NCI-H82 (cell line): Measurements from ENCODE around the gene MAJIN.

Source experiments
- DNase-seq: peaks from one replicate; lab custom pipeline; 2025; lab: John Stamatoyannopoulos, UW

Gene MAJIN

GRCh38 chr11:64932324-64932723 lies 39.6 kb downstream of the MAJIN start:
- DNase-seq: no peak

DNA sequence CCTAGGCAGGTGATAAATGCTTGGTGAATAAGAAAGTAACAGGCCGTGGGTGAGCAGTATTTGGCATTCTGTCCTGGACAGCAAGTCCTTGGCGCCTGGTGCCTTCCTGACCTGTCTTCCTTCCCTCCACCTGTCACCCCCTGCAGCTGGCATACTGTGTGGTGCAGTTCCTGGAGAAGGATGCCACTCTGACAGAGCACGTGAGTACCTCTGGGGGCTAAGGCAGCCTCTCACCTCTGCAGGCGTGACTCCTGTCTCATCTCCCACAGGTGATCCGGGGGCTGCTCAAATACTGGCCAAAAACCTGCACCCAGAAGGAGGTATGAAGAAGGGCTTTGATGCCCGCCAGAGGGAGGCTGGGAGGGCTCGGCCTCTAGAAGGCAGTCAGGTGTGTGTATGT lies 40.6 kb downstream of the MAJIN start:
- no peak for DNase-seq

- no peak for DNase-seq
These were observed 41.6 kb downstream of the MAJIN start for GRCh38 chr11:64930340-64930739.

GRCh38 chr11:64929625-64930024 lies 42.3 kb downstream of the MAJIN start:
- DNase-seq: no peak

- no peak for DNase-seq
These were observed 43.0 kb downstream of the MAJIN start for GRCh38 chr11:64928957-64929356.

DNA sequence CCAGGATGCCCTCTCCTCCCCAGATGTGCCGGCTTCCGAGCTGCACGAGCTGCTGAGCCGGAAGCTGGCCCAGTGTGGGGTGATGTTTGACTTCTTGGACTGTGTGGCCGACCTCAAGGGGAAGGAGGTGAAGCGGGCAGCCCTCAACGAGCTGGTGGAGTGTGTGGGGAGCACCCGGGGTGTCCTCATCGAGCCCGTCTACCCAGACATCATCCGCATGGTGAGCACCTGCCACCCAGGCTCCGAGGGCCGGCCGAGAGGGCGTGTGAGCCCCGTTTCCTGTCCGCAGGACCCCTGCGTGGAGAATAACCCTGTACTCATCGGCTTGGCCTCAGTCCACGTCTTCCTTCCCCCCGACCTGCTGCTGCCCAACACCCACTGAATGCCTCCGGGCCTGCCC lies 45.2 kb downstream of the MAJIN start:
- DNase-seq: no peak

DNA sequence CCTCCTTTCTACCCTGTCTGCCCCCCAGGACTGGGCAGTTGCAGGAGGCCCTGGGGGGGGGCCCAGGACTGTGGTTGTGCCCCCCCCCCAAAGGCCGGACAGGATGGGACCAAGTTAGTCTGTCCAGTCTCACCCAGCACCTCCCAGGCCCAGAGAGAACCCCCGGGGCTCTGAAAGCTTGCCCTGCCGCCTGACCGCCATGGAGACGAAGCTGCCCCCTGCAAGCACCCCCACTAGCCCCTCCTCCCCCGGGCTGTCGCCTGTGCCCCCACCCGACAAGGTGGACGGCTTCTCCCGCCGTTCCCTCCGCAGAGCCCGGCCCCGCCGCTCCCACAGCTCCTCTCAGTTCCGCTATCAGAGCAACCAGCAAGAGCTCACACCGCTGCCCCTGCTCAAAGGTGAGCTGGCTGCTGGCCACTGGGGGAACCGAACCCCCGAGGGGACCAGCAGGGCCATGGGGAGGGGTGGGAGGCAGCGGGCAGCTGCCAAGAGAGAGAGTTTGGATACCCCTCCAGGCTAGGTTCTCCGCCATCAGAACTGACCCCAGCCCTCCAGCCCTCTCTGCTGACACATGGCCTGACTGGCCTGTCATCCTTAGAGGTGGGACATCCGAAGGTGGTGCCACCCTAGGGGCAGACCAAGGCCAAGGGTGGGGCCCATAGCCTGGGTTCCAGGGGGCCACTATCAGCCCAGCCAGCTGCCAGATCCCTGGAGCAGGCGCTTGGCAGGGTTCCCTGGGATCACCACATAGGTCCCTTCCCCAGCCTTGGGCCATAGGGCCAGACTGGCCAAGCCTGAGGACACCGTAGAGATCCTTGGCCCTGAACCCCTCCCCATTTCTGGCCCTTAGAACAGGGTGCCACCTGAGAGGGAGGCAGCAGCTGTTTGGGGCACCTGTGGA lies 46.1 kb downstream of the MAJIN start:
- no peak for DNase-seq

DNA sequence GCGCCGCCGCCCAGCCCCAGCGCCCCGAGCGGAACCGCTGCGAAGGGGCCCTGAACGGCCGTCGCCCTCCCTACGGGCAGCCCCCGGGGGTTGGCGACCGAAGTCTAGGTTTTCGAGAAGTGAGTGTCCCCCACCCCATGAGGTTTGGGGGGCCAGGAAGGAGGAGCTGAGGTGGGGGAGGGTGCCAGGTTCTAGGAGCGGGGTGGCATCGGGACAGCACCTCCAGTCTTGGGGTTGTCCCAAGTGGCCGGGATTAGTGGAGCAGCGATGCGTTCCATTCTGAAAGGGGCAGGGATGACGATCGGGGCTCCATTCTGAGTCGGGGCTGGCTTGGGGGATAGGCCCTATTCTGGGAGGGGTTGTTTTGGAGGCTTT lies 47.0 kb downstream of the MAJIN start:
- DNase-seq: peak; percentile 25

GRCh38 chr11:64923944-64924909 lies 47.7 kb downstream of the MAJIN start, which contains the start of gene PPP2R5B:
Gene PPP2R5B (plus strand): TSS chr11:64924689. CDS start chr11:64925735, 1,046 bp downstream.
- DNase-seq: peak; percentile 88

DNA sequence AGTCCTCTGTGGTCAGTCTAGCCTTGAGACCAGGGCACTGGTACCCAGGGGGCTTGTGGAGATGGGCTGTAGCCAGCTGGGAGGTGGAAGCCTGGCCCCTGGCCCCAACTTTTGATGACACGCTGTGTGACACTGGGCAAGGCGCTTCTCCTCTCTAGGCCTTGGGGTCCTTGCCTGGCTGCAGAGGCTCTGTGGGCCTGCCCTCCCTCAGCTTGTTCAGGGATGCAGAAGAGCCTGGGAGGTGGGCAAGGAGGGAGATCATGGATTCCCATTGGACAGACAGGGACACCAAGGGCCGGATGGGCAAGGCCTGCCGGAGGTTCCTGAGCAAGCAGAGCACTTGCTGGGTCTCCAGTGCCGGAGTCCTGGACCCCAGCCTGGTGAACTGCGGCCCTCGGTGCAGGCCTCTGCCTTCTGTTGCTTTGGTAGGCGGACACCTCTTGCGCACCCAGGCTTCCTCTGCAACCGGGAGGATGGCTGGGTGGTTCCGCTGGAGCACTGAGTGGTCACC lies 48.7 kb downstream of the MAJIN start:
- DNase-seq: no peak

- DNase-seq: no peak
These were observed 50.5 kb downstream of the MAJIN start for GRCh38 chr11:64921384-64921783.

GRCh38 chr11:64920124-64920523 lies 51.8 kb downstream of the MAJIN start:
- DNase-seq: no peak

GRCh38 chr11:64919627-64920026 lies 52.3 kb downstream of the MAJIN start:
- no peak for DNase-seq

DNA sequence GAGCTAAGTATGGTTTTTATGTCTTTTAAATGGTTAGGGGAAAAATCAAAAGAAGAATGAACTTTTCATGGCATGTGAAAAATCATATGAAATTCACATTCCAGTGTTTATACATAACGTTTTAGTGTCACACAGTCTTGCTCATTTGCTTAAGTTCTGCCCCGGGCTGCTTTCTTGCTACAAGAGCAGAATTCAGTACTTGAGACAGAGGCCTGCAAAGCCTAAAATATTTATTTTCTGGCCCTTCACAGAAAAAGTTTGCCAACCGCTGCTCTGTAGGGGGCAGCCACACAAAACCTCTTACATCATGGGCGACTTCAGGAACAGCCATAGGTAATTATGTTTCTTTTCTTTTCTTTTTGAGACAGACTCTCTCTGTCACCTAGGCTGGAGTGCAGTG lies 53.9 kb downstream of the MAJIN start:
- no peak for DNase-seq

DNA sequence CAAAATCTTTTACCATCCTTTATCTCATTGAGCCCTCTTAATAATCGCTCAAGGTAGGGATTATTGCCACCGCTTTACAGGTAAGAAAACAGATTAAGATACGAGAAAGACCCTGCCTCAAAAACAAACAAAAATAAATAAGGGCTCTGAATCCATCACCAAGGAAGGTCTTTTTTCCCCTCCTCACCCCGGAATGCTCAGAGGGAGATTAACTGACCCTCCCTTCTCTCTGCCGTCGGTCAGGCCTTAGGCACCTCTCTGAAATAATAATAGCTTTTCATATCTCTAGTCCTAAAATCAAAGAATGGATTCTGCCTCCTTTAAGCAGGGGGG lies 54.3 kb downstream of the MAJIN start:
- DNase-seq: no peak

DNA sequence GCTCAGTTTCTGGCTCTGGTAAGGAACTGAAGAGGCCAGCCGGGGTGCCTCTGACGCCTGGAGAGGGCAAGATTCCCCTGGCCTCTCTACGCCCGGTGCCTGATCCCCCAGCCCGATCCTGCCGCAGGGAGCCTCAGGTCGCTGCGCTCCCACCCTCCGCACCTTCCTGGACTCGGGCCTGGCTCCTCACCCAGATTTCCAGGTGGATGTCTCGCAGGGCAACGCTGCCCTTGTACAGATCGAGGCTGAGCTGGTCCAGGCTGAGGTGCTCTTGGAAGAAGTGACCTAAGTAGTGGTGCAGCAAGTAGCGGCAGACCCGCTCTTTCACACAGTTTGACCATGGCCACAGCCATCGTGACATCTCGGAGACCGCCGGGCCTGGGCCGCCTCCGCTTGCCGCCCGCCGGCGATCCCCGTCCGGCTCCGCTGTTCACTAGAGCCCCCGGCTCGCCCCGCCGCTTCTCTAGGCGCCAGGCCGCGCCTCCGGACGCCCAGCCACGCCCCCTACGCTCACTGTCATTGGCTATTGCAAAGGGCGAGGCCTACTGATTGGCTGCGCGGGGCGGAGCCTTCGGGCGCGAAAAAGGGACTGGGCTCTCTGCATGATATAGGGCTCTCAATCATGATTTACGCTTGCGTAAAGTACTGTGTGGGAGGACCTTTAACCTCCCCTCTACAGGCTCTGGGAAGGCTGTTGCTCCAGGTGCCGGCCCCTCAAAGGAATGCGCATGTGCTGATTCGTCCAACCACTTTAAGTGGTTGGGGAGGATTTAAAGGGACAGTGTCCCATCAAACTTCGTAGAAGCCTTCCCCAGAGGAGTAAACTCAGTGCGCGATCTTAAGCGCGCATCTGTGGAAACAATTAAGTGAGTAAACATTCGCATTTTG lies 54.9 kb downstream of the MAJIN start, which contains the start of gene ATG2A:
Gene ATG2A, minus strand, starts transcription at position 435 of the 888 bp plus-strand sequence. Its CDS starts 74 bp downstream, at position 361.
- peak; percentile 99 for DNase-seq

DNA sequence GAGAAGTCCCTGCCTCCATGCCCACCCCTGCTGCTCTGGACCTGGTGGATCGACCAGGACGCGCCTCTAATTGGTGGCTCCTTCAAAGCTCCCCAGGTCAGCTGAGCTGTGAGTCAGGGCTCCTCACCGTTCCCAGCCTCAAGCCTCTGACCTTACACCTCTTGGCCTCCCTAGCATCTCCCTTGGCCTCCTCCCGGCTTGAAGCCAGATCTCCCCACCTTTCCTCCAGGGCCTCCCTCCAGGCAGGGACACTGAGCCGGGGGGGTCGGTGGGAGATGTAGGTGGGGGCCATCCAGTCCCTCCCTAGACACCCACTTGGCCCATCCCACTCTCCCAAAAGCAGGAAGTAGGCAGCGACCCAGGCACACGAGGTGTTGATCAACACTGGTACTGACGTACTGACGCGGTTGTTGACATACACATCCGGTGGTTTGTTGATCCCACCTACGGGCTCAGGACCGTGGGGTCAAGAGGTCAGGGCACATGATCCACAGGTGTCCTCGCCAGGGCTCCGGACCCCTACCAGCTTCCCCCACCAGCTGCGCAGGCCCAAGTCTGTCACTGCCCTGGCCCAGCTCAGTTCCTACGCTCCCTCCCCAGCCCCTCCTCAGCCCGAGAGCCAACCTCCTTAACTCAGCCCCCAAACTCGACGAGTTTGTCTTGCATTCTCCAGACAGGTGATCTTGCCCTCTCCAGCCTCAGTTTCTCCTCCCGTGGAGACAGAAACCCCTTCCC lies 55.7 kb downstream of the MAJIN start:
- peak; percentile 23 for DNase-seq

DNA sequence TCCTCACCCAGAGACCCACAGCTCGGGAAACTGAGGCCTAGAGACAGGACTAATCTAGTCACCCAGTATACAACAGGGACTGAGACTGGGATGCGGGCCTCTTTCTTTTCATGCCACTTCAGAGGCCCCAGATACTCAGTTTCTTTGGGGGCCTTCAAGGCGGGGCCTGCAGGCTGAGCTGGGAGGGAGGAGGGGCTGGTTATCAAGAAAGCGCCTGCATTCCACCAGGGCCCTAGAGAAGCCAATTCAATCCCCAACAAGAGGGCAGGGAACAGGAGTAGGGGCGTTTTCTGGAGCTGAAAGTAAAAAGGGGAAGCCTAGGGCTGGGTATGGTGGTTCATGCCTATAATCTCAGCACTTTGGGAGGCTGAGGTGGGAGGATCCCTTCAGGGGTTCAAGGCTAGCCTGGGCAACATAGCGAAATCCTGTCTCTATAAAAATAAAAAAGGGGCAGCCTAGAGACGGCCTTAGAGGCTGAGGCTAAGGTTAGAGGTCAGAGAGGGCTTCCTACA lies 56.5 kb downstream of the MAJIN start:
- no peak for DNase-seq

GRCh38 chr11:64914123-64914522 lies 57.8 kb downstream of the MAJIN start:
- DNase-seq: no peak

DNA sequence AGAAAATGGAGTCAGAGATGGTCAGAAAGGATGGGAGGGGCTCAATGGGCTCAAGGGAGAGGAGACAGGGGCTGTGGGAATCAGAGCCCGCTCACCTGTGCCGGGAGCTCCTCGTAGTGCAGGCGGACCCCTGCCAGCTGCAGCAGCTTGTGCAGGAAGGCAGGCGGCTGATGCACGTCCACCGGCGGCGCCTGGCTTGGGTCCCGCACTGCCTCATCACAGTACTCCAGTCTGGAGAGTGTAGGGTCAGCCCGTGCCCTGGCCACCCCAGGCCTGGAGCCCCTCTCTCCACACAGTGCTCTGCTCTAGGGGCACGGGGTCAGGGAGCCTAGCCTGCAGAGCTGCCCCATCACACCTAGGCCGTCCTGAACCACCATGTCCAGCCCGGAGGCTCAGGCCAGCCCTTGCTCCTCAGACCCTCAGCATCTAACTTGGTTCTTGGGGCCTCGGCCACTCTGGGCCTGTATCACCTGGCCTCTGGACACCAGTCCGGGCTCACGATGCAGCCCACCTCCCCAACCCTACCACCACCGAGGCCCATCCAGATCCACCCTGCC lies 58.7 kb downstream of the MAJIN start:
- DNase-seq: no peak
